ENCODE data around the gene LY6G5B. TPM values are rescaled to one million over a fixed set of nuclear protein-coding genes. Genes with fewer than 3 reads are reported as not detected.

LY6G5B gene, protein sequence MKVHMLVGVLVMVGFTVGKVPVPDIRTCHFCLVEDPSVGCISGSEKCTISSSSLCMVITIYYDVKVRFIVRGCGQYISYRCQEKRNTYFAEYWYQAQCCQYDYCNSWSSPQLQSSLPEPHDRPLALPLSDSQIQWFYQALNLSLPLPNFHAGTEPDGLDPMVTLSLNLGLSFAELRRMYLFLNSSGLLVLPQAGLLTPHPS
- 0.49 TPM for polyA plus RNA-seq

- H3K27ac Mint-ChIP-seq = peak within 1 kb of the TSS in 2 of 3 donors; percentile 26 to 45
- H3K36me3 Mint-ChIP-seq = no peaks in the 10 kb centered on the region
- no peaks in the 10 kb centered on the region for H3K9me3 Mint-ChIP-seq
- H3K4me1 Mint-ChIP-seq = peaks cover 13 to 24% (median 14%) of the 10 kb centered on the region in 3 donors
- peak within 1 kb of the TSS in 1 of 4 donors; percentile 43 for H3K4me3 Mint-ChIP-seq
- H3K27me3 Mint-ChIP-seq = peaks cover 1% of the 10 kb centered on the region
Measured at GRCh38 chr6:31669676-31670075, at the start of gene LY6G5B. TSS of gene LY6G5B (plus strand) at chr6:31669976. CDS start at chr6:31670951, 975 bp downstream.

DNA sequence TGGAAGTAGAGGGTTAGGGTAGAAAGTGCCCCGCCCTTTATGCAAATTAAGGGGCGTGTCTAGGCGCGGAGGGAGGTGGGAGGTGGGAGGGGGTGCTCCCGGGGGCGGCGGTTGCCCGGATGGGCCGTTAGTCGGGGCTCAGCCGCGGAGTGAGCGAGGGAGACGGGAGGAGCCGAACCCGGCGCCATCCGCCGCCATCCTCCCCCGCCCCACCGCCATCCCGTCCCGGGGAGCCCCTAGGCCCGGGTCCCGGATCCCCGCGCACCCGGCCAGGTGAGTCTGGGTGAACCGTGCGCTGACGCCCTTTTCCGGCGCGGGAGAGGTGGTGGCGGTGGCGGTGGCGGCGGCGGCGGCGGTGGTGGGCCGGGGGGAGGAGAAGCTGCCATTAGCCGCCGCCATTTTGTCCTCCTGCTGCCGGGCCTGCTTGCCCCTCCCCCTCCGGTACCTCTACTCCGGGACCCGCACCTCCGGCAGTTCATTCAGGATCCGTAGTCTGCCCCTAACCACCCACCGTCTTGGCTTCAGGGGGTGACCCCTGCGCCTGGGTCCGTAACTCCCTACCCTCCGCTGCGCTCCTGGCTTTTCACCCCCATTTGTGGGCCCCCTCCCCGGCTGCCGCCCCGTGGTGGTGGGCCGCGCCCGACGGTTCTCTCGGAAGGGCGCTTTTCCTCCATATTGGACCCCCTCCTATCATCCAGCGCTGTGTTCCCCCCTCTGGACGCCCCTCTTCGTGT is 49.0 kb upstream of the LY6G5B start, which contains the start of gene PRRC2A:
TSS of gene PRRC2A (plus strand) at position 130 of the 734 bp plus-strand sequence. CDS start 2,075 bp downstream, outside the sequence.
- peaks cover 22 to 26% (median 25%) of the 10 kb centered on the region in 3 donors for H3K4me1 Mint-ChIP-seq
- H3K27me3 Mint-ChIP-seq = no peaks in the 10 kb centered on the region
- no peaks in the 10 kb centered on the region for H3K36me3 Mint-ChIP-seq
- peak within 1 kb of the TSS; percentile 88 to 100 (median 94) for H3K4me3 Mint-ChIP-seq
- peaks cover 0 to 2% (median 0%) of the 10 kb centered on the region in 3 donors for H3K9me3 Mint-ChIP-seq
- H3K27ac Mint-ChIP-seq = peak within 1 kb of the TSS; percentile 94 to 98 (median 97)

GRCh38 chr6:31621320-31621939 is 48.3 kb upstream of the LY6G5B start:
- Mint-ChIP-seq H3K4me1 (peaks cover 19 to 26% (median 21%) of the 10 kb centered on the region in 3 donors), H3K27ac (peak overlapping the region; percentile 94 to 98 (median 95)), H3K4me3 (peak overlapping the region; percentile 88 to 100 (median 94)), H3K27me3 (no peaks in the 10 kb centered on the region), H3K9me3 (peaks cover 0 to 2% (median 0%) of the 10 kb centered on the region in 3 donors), H3K36me3 (no peaks in the 10 kb centered on the region)

GRCh38 chr6:31621991-31622390 is 47.8 kb upstream of the LY6G5B start:
- Mint-ChIP-seq H3K27ac (peak overlapping the region; percentile 94 to 98 (median 95)), H3K36me3 (peaks cover 3% of the 10 kb centered on the region), H3K4me1 (peaks cover 19 to 23% (median 19%) of the 10 kb centered on the region in 3 donors), H3K9me3 (peaks cover 0 to 2% (median 0%) of the 10 kb centered on the region in 3 donors), H3K27me3 (no peaks in the 10 kb centered on the region), H3K4me3 (peak overlapping the region; percentile 88 to 100 (median 94))

GRCh38 chr6:31622684-31623091 is 47.1 kb upstream of the LY6G5B start:
- peaks cover 3% of the 10 kb centered on the region for H3K36me3 Mint-ChIP-seq
- H3K4me3 Mint-ChIP-seq = peak overlapping the region in 1 of 4 donors; percentile 88
- peak overlapping the region; percentile 15 to 98 (median 94) for H3K27ac Mint-ChIP-seq
- H3K27me3 Mint-ChIP-seq = no peaks in the 10 kb centered on the region
- peaks cover 18 to 21% (median 19%) of the 10 kb centered on the region in 3 donors for H3K4me1 Mint-ChIP-seq
- H3K9me3 Mint-ChIP-seq = peaks cover 0 to 2% (median 0%) of the 10 kb centered on the region in 3 donors

- H3K36me3 Mint-ChIP-seq = peaks cover 3% of the 10 kb centered on the region
- H3K27ac Mint-ChIP-seq = peak overlapping the region in 2 of 3 donors; percentile 1 to 15
- peaks cover 15 to 21% (median 16%) of the 10 kb centered on the region in 3 donors for H3K4me1 Mint-ChIP-seq
- H3K27me3 Mint-ChIP-seq = no peaks in the 10 kb centered on the region
- H3K4me3 Mint-ChIP-seq = no peak overlapping the region
- peaks cover 0 to 2% (median 0%) of the 10 kb centered on the region in 3 donors for H3K9me3 Mint-ChIP-seq
Measured at GRCh38 chr6:31624070-31624469, 45.7 kb upstream of the LY6G5B start.

DNA sequence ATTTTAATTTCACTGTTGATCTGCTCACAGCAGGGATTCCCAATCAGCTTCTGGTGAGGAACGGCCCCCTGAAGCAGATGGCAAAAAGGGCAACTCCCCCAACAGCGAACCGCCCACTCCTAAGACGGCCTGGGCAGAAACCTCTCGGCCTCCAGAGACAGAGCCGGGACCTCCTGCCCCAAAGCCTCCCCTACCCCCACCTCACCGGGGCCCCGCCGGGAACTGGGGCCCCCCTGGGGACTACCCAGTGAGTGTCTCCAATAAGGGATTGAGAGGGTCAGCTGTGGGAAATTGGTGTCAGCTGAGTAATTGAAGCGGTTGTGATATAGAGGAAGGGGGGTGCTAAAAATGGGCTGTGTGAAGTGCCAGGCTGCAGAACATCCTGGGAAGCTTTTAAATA is 42.8 kb upstream of the LY6G5B start:
- Mint-ChIP-seq H3K36me3 (peaks cover 4% of the 10 kb centered on the region), H3K27ac (peak overlapping the region in 1 of 3 donors; percentile 72)

DNA sequence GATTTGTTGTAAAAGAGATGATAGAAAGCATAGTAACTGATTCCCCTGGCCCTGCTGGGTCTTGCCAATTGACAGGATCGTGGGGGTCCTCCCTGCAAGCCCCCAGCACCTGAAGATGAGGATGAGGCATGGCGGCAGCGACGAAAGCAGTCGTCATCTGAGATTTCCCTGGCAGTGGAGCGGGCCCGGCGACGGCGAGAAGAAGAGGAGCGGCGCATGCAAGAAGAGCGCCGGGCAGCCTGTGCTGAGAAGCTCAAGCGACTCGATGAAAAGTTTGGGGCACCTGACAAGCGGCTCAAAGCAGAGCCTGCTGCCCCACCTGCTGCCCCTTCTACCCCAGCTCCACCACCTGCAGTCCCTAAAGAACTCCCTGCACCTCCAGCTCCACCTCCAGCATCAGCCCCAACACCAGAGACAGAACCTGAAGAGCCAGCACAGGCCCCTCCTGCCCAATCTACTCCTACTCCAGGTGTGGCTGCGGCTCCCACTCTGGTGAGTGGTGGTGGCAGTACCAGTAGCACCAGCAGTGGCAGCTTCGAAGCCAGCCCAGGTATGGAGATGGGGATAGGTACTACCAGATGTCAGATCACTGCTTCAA is 42.0 kb upstream of the LY6G5B start:
- H3K9me3 Mint-ChIP-seq = no peaks in the 10 kb centered on the region
- H3K27ac Mint-ChIP-seq = peak overlapping the region in 1 of 3 donors; percentile 76
- peaks cover 0 to 2% (median 0%) of the 10 kb centered on the region in 3 donors for H3K4me1 Mint-ChIP-seq
- H3K4me3 Mint-ChIP-seq = peak overlapping the region in 1 of 4 donors; percentile 23
- H3K27me3 Mint-ChIP-seq = no peaks in the 10 kb centered on the region
- peaks cover 4% of the 10 kb centered on the region for H3K36me3 Mint-ChIP-seq

More for the DNA sequence above, 42.8 kb upstream of the LY6G5B start:
- H3K27me3 Mint-ChIP-seq = no peaks in the 10 kb centered on the region
- peaks cover 5 to 8% (median 5%) of the 10 kb centered on the region in 3 donors for H3K4me1 Mint-ChIP-seq
- no peaks in the 10 kb centered on the region for H3K9me3 Mint-ChIP-seq
- H3K4me3 Mint-ChIP-seq = no peak overlapping the region

GRCh38 chr6:31629014-31629413 is 40.8 kb upstream of the LY6G5B start:
- peaks cover 4% of the 10 kb centered on the region for H3K36me3 Mint-ChIP-seq
- H3K27me3 Mint-ChIP-seq = no peaks in the 10 kb centered on the region
- H3K4me3 Mint-ChIP-seq = no peak overlapping the region
- H3K27ac Mint-ChIP-seq = peak overlapping the region in 2 of 3 donors; percentile 76 to 79
- peaks cover 0 to 2% (median 0%) of the 10 kb centered on the region in 3 donors for H3K4me1 Mint-ChIP-seq
- no peaks in the 10 kb centered on the region for H3K9me3 Mint-ChIP-seq

DNA sequence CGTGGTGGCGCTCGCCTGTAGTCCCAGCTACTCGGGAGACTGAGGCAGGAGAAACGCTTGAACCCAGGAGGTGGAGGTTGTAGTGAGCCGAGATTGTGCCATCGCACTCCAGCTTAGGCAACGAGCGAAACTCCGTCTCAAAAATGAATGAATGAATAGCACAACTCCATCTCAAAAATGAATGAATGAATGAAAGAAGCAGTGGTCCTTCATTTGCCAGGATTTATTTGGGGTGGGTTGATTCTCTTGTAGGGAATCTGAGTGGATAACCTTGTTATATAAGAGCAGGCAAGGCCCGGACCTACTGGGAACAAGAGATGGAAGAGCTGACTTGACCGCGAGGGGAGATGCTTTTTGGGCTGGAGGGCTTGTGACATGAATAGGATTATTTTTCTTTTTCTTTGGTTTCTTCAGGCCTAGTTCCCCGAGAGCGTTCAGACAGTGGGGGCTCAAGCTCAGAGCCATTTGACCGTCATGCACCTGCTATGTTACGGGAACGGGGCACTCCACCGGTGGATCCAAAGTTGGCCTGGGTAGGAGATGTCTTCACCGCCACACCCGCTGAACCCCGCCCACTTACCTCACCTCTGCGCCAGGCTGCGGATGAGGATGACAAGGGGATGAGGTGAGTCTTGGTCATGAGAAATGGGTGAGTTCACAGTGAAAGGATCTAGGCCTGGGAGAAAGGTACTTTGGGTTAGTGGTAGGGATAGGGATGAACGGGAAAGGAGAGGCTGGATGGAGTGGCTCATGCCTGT is 39.4 kb upstream of the LY6G5B start:
- peak overlapping the region in 1 of 3 donors; percentile 15 for H3K27ac Mint-ChIP-seq
- H3K27me3 Mint-ChIP-seq = no peaks in the 10 kb centered on the region
- H3K4me1 Mint-ChIP-seq = peaks cover 0 to 2% (median 0%) of the 10 kb centered on the region in 3 donors
- no peak overlapping the region for H3K4me3 Mint-ChIP-seq
- peaks cover 4% of the 10 kb centered on the region for H3K36me3 Mint-ChIP-seq
- no peaks in the 10 kb centered on the region for H3K9me3 Mint-ChIP-seq

DNA sequence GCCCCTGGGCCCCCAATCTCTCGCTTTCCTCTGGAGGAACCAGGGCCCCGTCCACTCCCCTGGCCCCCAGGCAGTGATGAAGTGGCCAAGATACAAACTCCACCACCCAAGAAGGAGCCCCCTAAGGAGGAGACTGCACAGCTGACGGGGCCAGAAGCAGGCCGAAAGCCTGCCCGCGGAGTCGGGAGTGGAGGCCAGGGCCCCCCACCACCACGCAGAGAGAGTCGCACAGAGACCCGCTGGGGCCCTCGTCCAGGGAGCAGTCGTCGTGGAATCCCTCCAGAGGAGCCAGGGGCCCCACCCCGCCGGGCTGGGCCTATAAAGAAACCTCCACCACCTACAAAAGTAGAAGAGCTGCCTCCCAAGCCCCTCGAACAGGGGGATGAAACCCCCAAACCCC is 38.6 kb upstream of the LY6G5B start:
- peak overlapping the region in 1 of 3 donors; percentile 15 for H3K27ac Mint-ChIP-seq
- H3K36me3 Mint-ChIP-seq = peaks cover 4% of the 10 kb centered on the region
- H3K4me1 Mint-ChIP-seq = no peaks in the 10 kb centered on the region
- H3K9me3 Mint-ChIP-seq = no peaks in the 10 kb centered on the region
- H3K27me3 Mint-ChIP-seq = no peaks in the 10 kb centered on the region
- no peak overlapping the region for H3K4me3 Mint-ChIP-seq

DNA sequence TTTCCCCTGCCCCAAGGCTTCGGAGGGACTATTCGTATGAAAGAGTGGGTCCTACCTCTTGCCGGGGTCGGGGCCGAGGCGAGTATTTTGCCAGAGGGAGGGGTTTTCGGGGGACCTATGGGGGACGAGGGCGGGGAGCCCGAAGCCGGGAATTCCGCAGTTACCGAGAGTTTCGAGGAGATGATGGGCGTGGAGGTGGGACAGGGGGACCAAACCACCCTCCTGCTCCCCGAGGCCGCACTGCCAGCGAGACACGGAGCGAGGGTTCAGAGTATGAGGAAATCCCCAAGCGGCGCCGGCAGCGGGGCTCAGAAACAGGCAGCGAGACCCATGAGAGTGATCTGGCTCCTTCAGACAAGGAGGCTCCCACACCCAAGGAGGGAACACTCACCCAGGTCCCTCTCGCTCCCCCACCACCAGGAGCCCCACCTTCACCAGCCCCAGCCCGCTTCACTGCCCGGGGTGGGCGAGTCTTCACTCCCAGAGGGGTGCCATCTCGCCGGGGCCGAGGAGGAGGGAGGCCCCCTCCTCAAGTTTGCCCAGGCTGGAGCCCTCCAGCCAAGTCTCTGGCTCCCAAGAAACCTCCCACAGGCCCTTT is 38.0 kb upstream of the LY6G5B start:
- Mint-ChIP-seq H3K4me3 (no peak overlapping the region), H3K4me1 (no peaks in the 10 kb centered on the region), H3K27me3 (no peaks in the 10 kb centered on the region), H3K36me3 (peaks cover 1% of the 10 kb centered on the region), H3K9me3 (no peaks in the 10 kb centered on the region), H3K27ac (no peak overlapping the region)

DNA sequence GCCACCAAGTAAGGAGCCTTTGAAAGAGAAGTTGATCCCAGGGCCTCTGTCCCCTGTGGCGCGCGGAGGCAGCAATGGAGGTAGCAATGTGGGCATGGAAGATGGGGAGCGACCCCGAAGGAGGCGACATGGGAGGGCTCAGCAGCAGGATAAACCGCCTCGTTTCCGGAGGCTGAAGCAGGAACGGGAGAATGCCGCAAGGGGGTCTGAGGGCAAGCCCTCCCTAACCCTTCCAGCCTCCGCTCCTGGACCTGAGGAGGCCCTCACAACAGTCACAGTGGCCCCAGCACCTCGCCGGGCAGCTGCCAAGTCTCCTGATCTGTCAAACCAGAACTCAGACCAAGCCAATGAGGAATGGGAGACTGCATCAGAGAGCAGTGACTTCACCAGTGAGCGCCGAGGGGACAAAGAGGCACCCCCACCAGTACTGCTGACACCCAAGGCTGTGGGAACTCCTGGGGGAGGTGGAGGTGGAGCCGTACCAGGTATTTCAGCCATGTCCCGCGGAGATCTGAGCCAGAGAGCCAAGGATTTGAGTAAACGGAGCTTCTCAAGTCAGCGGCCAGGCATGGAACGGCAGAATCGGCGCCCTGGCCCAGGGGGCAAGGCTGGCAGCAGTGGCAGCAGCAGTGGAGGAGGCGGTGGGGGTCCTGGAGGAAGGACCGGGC is 37.4 kb upstream of the LY6G5B start:
- H3K27ac Mint-ChIP-seq = peak overlapping the region in 1 of 3 donors; percentile 25
- peaks cover 1% of the 10 kb centered on the region for H3K36me3 Mint-ChIP-seq
- no peaks in the 10 kb centered on the region for H3K4me1 Mint-ChIP-seq
- no peaks in the 10 kb centered on the region for H3K27me3 Mint-ChIP-seq
- no peak overlapping the region for H3K4me3 Mint-ChIP-seq
- H3K9me3 Mint-ChIP-seq = no peaks in the 10 kb centered on the region

Data from IgD-negative memory B cell (primary cell).